HCT116 (cell line): ENCODE results near the gene ATL2. TPM values are rescaled to one million over a fixed set of nuclear protein-coding genes. Genes with fewer than 3 reads are reported as not detected.
"Not testable (repeated sequence)": the region's sequence is repeated elsewhere in the genome, so short reads cannot be mapped to it uniquely, and the experiment has no call there.

Experiments used
- ATAC-seq: fragments of 200-7000 bp; cut with Tn5 transposase; 2 replicates; pipeline ENCODE4 v1.9.1; 2020; ENCODE audit warnings: mild to moderate bottlenecking, moderate library complexity
- BruUV-seq: library from RNA; stranded (reverse); fragments of 400-500 nt; replicated peaks from 2 replicates; lab custom pipeline; 2021; lab: Mats Ljungman, UMichigan
- CTCF ChIA-PET: fragments of 300-600 bp; sonication (Branson Sonifier 250); formaldehyde crosslinking; loops from one replicate; lab custom pipeline; 2021; ENCODE audit warnings: antibody characterized with exemption; lab: Charles Lee
- POLR2A ChIA-PET: fragments of 300-600, 350-600 bp; sonication (Branson Sonifier 250); formaldehyde crosslinking; loops from one replicate; lab custom pipeline; 2021; ENCODE audit warnings: antibody characterized with exemption; lab: Charles Lee
- RAD21 ChIA-PET, 2 experiments: fragments of 300-600 bp; sonication (Branson Sonifier 250); formaldehyde crosslinking; loops; one replicate each; lab custom pipeline; 2023; ENCODE audit warnings: low total read pairs in 2 of 2; ENCODE audit not compliant: uncharacterized antibody in 2 of 2, unreplicated experiment in 2 of 2, low non-redundant PET in 1 of 2; lab: Charles Lee
- DNase-seq: peaks from one replicate; pipeline ENCODE4 v3.0.0-alpha.2; 2010; ENCODE audit warnings: low read depth, low spot score
- H2AFZ ChIP-seq: fragments of 200-600 bp; shearing (Covaris generic), sonication (generic); 2 replicates; pipeline ENCODE4 v1.6.1; 2017; ENCODE audit warnings: low read depth, mixed run types, mixed read lengths, antibody characterized with exemption, low read length; ENCODE audit not compliant: poor library complexity, severe bottlenecking
- H3K27ac ChIP-seq: 2 replicates; pipeline ENCODE4 v1.5.1; 2012; ENCODE audit warnings: low read depth, low read length
- H3K27me3 ChIP-seq: fragments of 200-600 bp; sonication (generic); 2 replicates; pipeline ENCODE4 v1.6.1; 2016; ENCODE audit warnings: mixed run types, low read length, mixed read lengths; ENCODE audit not compliant: insufficient read depth
- H3K36me3 ChIP-seq, 2 experiments: fragments of 200-500 bp in 1 of 2; fragments of 200-600 bp in 1 of 2; sonication (Bioruptor generic) in 1 of 2; sonication (generic) in 1 of 2; 2 replicates each; pipeline versions ENCODE4 v1.5.1 to v1.6.1; 2014 to 2016; ENCODE audit warnings: low read length in 2 of 2, inconsistent platforms in 1 of 2, mixed read lengths in 1 of 2, mixed run types in 1 of 2; ENCODE audit not compliant: insufficient read depth in 2 of 2, control insufficient read depth in 1 of 2
- H3K4me1 ChIP-seq, 2 experiments: fragments of 200-600 bp in 1 of 2; sonication (generic) in 1 of 2; 2 replicates each; pipeline versions ENCODE4 v1.5.1 to v1.6.1; 2012 to 2017; ENCODE audit warnings: low read length in 2 of 2, inconsistent platforms in 1 of 2, mild to moderate bottlenecking in 1 of 2, mixed read lengths in 1 of 2, mixed run types in 1 of 2, moderate library complexity in 1 of 2; ENCODE audit not compliant: insufficient read depth in 2 of 2, control insufficient read depth in 1 of 2
- H3K4me2 ChIP-seq: fragments of 200-600 bp; sonication (generic); 2 replicates; pipeline ENCODE4 v1.6.1; 2017; ENCODE audit warnings: mixed run types, low read length, mixed read lengths
- H3K4me3 ChIP-seq, 2 experiments: fragments of 200-600 bp in 1 of 2; sonication (generic) in 1 of 2; replicated peaks in 1 of 2; 2 replicates each; pipeline ENCODE4 v1.5.1; 2011 to 2016; ENCODE audit warnings: low read length in 2 of 2, control low read depth in 1 of 2, low read depth in 1 of 2, mild to moderate bottlenecking in 1 of 2, mixed read lengths in 1 of 2, mixed run types in 1 of 2
- H3K79me2 ChIP-seq: fragments of 200-600 bp; sonication (generic); 2 replicates; pipeline ENCODE4 v1.6.1; 2017; ENCODE audit warnings: mild to moderate bottlenecking, mixed run types, low read length, moderate library complexity, mixed read lengths; ENCODE audit not compliant: insufficient read depth
- H3K9ac ChIP-seq: fragments of 200-600 bp; sonication (generic); 2 replicates; pipeline ENCODE4 v1.6.1; 2016; ENCODE audit warnings: low read length, mixed read lengths
- H3K9me2 ChIP-seq: fragments of 200-600 bp; sonication (generic), shearing (Covaris generic); 2 replicates; pipeline ENCODE4 v1.6.1; 2017; ENCODE audit warnings: mixed run types, mild to moderate bottlenecking, moderate library complexity; ENCODE audit not compliant: insufficient read depth
- H3K9me3 ChIP-seq, 2 experiments: fragments of 200-500 bp in 1 of 2; fragments of 200-600 bp in 1 of 2; sonication (Bioruptor generic) in 1 of 2; sonication (generic) in 1 of 2; 2 replicates each; pipeline ENCODE4 v1.6.1; 2014 to 2017; ENCODE audit warnings: low read length in 2 of 2, mixed read lengths in 2 of 2, inconsistent platforms in 1 of 2, low read depth in 1 of 2, mild to moderate bottlenecking in 1 of 2, mixed run types in 1 of 2, moderate library complexity in 1 of 2; ENCODE audit not compliant: control insufficient read depth in 1 of 2, insufficient read depth in 1 of 2
- H4K20me1 ChIP-seq: fragments of 200-600 bp; sonication (generic), shearing (Covaris generic); 2 replicates; pipeline ENCODE4 v1.6.1; 2017; ENCODE audit warnings: mixed run types, mild to moderate bottlenecking, moderate library complexity; ENCODE audit not compliant: insufficient read depth
- CBX3 ChIP-seq: IDR thresholded peaks from 2 replicates; pipeline ENCODE4 v1.6.1; 2012; ENCODE audit warnings: low read depth
- CEBPB ChIP-seq: IDR thresholded peaks from 2 replicates; pipeline ENCODE4 v1.6.1; 2012; ENCODE audit warnings: low read depth
- EGR1 ChIP-seq: IDR thresholded peaks from 2 replicates; pipeline ENCODE4 v1.6.1; 2012; ENCODE audit warnings: low read depth
- EZH2 ChIP-seq: fragments of 200-600 bp; sonication (generic); IDR thresholded peaks from 2 replicates; pipeline ENCODE4 v1.6.1; 2017; ENCODE audit warnings: antibody characterized with exemption, mixed run types
- EZH2phosphoT487 ChIP-seq: fragments of 200-600 bp; IDR thresholded peaks from 2 replicates; pipeline ENCODE4 v1.6.1; 2018; ENCODE audit warnings: antibody characterized with exemption, borderline replicate concordance
- FOSL1 ChIP-seq: IDR thresholded peaks from 2 replicates; pipeline ENCODE4 v1.6.1; 2012; ENCODE audit warnings: low read depth
- MAX ChIP-seq: IDR thresholded peaks from 2 replicates; pipeline ENCODE4 v1.6.1; 2012
- POLR2AphosphoS5 ChIP-seq: IDR thresholded peaks from 2 replicates; pipeline ENCODE4 v1.6.1; 2011; ENCODE audit warnings: mild to moderate bottlenecking, low read depth, low read length, moderate library complexity
- RAD21 ChIP-seq: IDR thresholded peaks from 2 replicates; pipeline ENCODE4 v1.6.1; 2012; ENCODE audit warnings: low read depth, mild to moderate bottlenecking
- SIN3A ChIP-seq: IDR thresholded peaks from 2 replicates; pipeline ENCODE4 v1.6.1; 2012; ENCODE audit warnings: low read depth
- SP1 ChIP-seq: IDR thresholded peaks from 2 replicates; pipeline ENCODE4 v1.6.1; 2012; ENCODE audit warnings: low read depth
- TCF7L2 ChIP-seq: IDR thresholded peaks from 2 replicates; pipeline ENCODE4 v1.7.0; 2011; ENCODE audit warnings: borderline replicate concordance, inconsistent platforms; ENCODE audit not compliant: insufficient read depth, insufficient read length; ENCODE audit errors: extremely low read depth
- ZBTB33 ChIP-seq: IDR thresholded peaks from 2 replicates; pipeline ENCODE4 v1.6.1; 2011; ENCODE audit warnings: mild to moderate bottlenecking, low read length, moderate library complexity; ENCODE audit not compliant: insufficient replicate concordance; ENCODE audit errors: extremely low read depth
- ZNF274 ChIP-seq: fragments of 200-500 bp; sonication (Bioruptor generic); IDR thresholded peaks from 2 replicates; pipeline ENCODE4 v1.6.1; 2014; ENCODE audit warnings: mild to moderate bottlenecking, low read depth, low read length, inconsistent platforms
- intact Hi-C: fragments of 100-400 bp; cut with micrococcal nuclease; formaldehyde crosslinking; loops from 2 replicates; pipeline ENCODE4 v1.10.0; 2022
- total RNA-seq: library from RNA; stranded (reverse); gene quantifications from one replicate; pipeline ENCODE4 v1.2.1, GENCODE V29; 2021; ENCODE audit not compliant: unreplicated experiment
- TF ChIP-seq, protein P1 (sequence below): IDR thresholded peaks from 2 replicates; pipeline ENCODE4 v1.6.1; 2012; ENCODE audit warnings: low read depth

Gene ATL2
- total RNA-seq, 1 experiment from 2014 or later = 80.7 TPM

- H3K36me3 ChIP-seq, H3K9me2 ChIP-seq, H3K4me2 ChIP-seq, POLR2A ChIA-PET, H3K4me3 ChIP-seq, H3K27me3 ChIP-seq, ATAC-seq, BruUV-seq, H2AFZ ChIP-seq, H3K27ac ChIP-seq, intact Hi-C loops, CTCF ChIA-PET, H3K4me1 ChIP-seq, DNase-seq, H3K9ac ChIP-seq, RAD21 ChIA-PET, H3K79me2 ChIP-seq, H4K20me1 ChIP-seq, H3K9me3 ChIP-seq: not testable (repeated sequence)
These were observed 99.0 kb downstream of the ATL2 start for GRCh38 chr2:38278117-38278438.

GRCh38 chr2:38277245-38278116, 99.6 kb downstream of the ATL2 start:
- no peak for ATAC-seq
- TF ChIP-seq ZBTB33 (no peak), ZNF274 (no peak), CBX3 (no peak), EGR1 (no peak), RAD21 (no peak), TCF7L2 (no peak), FOSL1 (no peak), EZH2 (no peak), SP1 (no peak), EZH2phosphoT487 (no peak), MAX (no peak), SIN3A (no peak), CEBPB (no peak), POLR2AphosphoS5 (no peak)
- TF ChIP-seq, protein P1, sequence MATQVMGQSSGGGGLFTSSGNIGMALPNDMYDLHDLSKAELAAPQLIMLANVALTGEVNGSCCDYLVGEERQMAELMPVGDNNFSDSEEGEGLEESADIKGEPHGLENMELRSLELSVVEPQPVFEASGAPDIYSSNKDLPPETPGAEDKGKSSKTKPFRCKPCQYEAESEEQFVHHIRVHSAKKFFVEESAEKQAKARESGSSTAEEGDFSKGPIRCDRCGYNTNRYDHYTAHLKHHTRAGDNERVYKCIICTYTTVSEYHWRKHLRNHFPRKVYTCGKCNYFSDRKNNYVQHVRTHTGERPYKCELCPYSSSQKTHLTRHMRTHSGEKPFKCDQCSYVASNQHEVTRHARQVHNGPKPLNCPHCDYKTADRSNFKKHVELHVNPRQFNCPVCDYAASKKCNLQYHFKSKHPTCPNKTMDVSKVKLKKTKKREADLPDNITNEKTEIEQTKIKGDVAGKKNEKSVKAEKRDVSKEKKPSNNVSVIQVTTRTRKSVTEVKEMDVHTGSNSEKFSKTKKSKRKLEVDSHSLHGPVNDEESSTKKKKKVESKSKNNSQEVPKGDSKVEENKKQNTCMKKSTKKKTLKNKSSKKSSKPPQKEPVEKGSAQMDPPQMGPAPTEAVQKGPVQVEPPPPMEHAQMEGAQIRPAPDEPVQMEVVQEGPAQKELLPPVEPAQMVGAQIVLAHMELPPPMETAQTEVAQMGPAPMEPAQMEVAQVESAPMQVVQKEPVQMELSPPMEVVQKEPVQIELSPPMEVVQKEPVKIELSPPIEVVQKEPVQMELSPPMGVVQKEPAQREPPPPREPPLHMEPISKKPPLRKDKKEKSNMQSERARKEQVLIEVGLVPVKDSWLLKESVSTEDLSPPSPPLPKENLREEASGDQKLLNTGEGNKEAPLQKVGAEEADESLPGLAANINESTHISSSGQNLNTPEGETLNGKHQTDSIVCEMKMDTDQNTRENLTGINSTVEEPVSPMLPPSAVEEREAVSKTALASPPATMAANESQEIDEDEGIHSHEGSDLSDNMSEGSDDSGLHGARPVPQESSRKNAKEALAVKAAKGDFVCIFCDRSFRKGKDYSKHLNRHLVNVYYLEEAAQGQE = no peak

More at GRCh38 chr2:38277245-38278116, 99.6 kb downstream of the ATL2 start:
- no peak for DNase-seq
- no peak overlapping the region for H2AFZ ChIP-seq
- H3K36me3 ChIP-seq = no peaks in the 10 kb centered on the region
- CTCF ChIA-PET = interaction anchor here (1.3 kb wide), 1 partner anchor 882 kb away, joined by 4 read pairs; no protein-coding TSS in a partner anchor
- H3K4me1 ChIP-seq = no peaks in the 10 kb centered on the region
- H3K27ac ChIP-seq = no peak overlapping the region
- H3K9ac ChIP-seq = no peak overlapping the region
- no peak overlapping the region for H3K4me3 ChIP-seq
- H3K4me2 ChIP-seq = no peak overlapping the region
- no peaks in the 10 kb centered on the region for H3K9me3 ChIP-seq
- RAD21 ChIA-PET = no interaction called here
- no peaks in the 10 kb centered on the region for H3K9me2 ChIP-seq
- intact Hi-C loops = no loop called here
- no TSS peak for BruUV-seq
- H3K27me3 ChIP-seq = no peaks in the 10 kb centered on the region
- no peaks in the 10 kb centered on the region for H3K79me2 ChIP-seq
- H4K20me1 ChIP-seq = no peaks in the 10 kb centered on the region
- POLR2A ChIA-PET = no interaction called here
